Stimulated activated CD4-positive, alpha-beta T cell treated with anti-CD3 and anti-CD28 coated beads, Interleukin-2, amount 100 ng/mL, for 24 hours (primary cell): ENCODE measurements around the gene ZNF878.
"Not testable (repeated sequence)": the region's sequence is repeated elsewhere in the genome, so short reads cannot be mapped to it uniquely, and the experiment has no call there.

Source experiments
- DNase-seq, 2 donors: peaks; one replicate each; pipeline ENCODE4 v3.0.0-alpha.2; 2020

ZNF878 gene

DNA sequence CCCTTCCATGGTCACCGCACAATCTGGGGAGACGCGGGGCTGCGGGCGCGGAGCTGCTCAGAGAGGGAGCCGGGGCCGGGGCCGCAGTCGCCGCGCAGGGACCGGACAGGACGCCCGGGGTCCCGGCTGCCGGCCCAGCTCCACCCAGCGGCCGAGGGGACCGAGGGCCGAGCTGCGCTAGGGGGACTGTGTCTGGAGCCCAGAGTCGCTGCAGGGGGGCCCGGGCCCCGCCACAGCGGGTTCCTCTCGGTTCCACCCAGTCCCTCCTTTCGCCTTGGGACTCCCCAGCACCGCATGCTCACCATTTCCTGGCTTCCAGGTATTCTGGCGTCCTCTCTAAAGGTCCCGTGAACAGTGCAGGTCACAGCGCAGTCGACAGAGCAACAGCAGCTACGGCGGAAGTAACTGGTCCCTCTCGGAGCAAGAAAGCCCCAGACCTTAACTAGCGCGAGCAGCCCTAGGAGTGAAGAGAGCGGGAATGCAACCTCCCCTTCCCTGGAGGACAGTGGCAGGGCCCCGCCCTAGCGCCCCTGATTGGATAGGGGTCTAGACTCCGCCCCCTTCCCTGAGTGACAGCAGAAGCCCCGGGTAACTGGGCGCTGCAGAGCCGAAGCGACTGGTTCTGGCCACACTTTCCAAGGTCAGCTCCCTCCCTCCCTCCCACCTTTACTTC is at the start of gene ZNF878:
Gene ZNF878, minus strand, starts transcription at position 465 of the 673 bp plus-strand sequence. Its CDS starts 160 bp downstream, at position 305.
- DNase-seq, result peak; percentile 68 to 78

DNA sequence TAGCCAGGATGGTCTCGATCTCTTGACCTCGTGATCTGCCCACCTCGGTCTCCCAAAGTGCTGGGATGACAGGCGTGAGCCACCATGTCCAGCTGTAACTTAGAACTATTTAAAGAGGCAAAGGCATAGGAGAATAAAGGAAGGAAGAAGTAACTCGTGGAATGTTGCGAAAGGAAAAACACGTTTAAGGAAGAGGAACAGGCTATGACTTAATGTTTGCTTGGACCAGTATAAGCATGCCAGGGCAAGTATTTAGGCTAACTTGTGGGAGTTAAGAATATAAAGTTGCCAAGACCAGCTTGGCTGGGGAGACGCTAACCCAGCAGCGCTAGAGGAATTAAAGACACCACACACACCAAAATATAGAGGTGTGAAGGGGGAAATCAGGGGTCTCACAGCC is 45.3 kb upstream of the ZNF878 start:
- DNase-seq, result no peak

DNA sequence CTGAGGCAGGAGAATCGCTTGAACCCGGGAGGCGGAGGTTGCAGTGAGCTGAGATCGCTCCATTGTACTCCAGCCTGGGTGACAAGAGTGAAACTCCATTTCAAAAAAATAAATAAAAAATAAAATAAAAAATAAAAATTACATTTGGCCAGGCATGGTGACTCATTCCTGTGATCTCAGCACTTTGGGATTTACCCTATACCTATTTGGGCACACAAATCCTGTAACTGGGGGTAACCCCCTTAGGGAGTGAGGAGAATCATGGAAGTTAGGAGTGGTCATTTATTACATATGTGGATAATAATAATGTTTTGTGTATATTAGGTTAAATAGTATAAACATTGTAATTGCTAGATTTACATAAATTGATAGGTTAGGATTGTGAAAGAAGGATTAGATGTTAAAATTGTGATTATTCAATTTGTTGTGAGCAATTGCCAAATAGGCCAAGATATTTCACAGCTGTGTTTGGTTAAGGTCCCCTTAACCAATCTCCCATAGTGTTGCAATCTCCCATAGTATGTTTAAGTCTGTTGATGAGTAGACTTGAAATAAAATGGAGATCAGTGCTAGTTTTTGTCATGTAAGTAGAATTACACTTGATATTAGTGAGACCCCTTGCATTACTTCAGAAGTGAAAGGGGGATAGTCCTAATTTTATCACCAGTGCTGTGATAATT is 42.5 kb upstream of the ZNF878 start:
- DNase-seq, result no peak

DNA sequence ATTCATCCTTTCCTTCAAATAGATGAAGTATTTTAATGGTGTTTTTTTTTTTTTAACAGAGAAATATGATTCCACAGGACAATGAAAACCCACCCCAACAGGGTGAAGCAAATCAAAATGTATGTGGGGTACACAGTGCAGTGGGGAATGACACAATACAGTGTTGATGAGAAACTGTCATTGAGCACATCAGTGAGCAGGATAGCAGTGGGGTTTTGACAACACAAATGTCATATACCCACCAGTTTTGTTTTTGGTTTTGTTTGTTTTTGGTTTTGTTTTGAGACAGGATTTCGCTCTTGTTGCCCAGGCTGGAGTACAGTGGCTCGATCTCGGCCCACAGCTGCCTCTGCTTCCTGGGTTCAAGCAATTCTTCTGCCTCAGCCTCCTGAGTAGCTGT is 41.0 kb upstream of the ZNF878 start:
- DNase-seq, result no peak

DNA sequence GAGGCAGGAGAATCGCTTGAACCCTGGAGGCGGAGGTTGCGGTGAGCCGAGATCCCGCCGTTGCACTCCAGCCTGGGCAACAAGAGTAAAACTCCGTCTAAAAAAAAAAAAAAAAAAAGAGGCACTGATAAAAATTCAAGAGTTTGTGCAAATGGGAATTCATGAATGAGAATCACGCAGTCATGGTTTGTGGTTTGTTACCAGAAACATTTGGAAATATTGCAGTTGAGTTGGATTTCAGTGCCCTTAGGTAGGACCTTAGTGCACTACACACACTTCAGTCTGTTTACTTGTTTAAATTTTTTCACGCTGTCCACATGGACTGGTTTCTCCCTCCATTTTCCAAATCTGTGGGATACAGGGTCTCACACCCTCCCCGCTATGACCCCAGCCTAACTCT is 40.2 kb upstream of the ZNF878 start:
- no peak for DNase-seq

DNA sequence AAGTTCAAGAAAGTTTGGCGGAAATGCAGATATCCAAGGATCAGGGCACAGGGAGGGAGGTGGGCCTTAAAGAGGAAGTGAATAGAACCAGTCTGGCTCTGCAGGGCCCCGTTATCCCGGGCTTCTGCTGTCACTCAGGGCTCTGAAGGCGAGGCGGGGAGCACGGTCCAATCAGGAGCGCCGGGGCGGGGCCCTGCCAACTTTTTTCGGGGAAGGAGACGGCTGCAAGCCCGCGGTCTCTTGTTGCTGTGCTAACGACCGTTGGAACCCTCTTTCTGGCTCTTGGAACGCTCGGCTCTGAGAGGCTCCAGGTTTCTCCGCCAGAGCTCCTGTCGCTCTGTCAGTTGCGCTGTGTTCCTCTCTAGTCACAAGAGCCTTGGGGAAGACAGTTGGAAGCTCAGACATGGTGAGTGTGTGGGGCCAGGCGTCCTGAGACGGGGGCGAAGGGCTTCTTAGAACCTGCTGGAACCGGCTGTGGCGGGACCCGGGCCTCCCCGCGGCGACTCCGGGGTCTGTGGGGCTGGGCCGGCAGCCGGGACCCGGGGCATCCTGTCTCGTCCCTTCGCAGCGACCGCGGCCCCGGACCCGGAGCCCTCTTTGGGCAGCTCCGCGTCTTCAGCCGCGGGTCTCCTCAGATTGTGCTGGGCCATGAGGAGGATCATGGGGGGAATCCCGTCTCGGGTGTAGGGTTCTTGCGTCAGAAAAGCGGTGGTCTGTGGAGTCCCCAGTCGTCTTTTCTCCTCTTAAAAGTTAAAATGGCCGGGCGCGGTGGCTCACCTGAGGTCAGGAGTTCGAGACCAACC is 39.5 kb upstream of the ZNF878 start:
- DNase-seq, result peak; percentile 68 to 83

DNA sequence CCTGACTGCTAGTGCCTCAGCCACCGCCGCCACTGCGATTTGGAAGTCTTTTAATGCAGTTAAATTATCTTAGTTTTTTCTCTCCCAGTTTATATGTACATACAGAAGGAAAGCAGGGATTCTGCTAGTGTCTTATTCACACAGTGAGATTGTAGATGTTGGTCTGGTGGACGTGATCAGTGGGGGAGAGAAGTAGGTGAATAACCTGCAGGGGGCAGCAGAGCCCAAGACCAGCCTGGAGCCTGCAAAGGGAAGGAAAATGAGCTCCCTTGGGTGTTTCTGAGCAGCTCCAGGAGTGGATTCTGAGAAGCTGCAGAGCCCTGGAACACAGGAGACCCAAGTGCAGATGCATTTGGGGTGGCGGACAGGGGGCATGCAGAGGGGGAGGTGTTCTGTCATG is 38.0 kb upstream of the ZNF878 start:
- DNase-seq, result peak; percentile 77 to 81

DNA sequence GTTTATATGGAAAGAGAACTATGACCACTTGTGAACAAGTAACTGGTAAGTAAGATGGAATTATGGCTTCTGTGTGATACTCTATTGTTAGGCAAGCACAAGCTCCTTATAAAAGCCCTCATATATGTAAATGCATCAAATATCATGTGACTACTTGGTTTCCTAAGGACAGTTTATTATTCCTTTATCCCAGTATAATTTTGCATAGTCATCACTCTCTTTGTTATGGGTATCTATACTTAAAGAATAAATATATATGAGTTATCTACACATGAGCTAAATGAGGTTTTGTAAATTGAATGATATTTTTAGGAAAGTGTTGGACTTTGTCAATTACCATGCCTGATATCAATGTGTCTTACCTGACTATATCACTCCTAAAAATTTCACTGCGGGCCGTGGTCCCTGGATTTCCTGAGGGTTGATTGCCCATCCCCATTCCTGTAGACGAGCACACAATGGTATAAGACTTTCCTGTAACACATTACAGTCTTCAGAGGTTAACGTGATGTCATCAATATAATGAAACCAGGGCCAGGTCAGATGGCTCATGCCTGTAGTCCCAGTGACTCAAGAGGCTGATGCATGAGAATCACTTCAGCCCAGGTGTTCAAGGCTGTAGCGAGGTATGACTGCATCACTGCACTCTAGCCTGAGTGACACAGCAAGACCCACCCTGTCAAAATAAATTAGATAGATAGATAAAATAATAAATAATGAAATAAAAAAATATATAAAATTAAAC is 32.5 kb upstream of the ZNF878 start:
- no peak for DNase-seq

DNA sequence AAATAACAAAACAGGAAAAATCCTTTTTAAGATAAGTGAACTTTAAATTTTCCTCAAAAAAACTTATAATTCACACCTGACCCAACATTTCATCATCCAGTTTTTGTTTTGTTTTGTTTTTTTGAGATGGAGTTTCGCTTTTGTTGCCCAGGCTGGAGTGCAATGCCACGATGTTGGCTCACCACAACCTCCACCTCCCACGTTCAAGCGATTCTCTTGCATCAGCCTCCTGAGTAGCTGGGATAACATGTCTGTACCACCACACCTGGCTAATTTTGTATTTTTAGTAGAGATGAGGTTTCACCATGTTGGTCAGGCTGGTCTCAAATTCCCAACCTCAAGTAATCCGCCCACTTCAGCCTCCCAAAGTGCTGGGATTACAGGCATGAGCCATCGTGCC is 30.6 kb upstream of the ZNF878 start:
- not testable (repeated sequence) for DNase-seq

DNA sequence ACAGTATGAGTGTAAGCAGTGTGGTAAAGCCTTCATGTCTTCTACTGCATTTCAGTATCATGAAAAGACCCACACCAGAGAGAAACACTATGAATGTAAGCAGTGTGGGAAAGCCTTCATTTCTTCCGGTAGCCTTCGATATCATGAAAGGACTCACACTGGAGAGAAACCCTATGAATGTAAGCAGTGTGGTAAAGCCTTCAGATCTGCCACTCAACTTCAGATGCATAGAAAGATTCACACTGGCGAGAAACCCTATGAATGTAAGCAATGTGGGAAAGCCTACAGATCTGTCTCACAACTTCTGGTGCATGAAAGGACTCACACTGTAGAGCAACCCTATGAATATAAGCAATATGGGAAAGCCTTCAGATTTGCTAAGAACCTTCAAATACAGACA is 24.6 kb upstream of the ZNF878 start:
- DNase-seq, result no peak

DNA sequence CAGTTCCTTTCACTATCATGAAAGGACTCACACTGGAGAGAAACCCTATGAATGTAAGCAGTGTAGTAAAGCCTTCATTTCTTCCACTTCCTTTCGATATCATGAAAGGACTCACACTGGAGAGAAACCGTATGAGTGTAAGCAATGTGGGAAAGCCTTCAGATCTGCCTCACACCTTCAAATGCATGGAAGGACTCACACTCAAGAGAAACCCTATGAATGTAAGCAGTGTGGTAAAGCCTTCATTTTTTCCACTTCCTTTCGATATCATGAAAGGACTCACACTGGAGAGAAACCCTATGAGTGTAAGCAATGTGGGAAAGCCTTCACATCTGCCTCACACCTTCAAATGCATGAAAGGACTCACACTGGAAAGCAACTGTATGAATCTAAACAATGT is 23.6 kb upstream of the ZNF878 start:
- DNase-seq, result not testable (repeated sequence)

DNA sequence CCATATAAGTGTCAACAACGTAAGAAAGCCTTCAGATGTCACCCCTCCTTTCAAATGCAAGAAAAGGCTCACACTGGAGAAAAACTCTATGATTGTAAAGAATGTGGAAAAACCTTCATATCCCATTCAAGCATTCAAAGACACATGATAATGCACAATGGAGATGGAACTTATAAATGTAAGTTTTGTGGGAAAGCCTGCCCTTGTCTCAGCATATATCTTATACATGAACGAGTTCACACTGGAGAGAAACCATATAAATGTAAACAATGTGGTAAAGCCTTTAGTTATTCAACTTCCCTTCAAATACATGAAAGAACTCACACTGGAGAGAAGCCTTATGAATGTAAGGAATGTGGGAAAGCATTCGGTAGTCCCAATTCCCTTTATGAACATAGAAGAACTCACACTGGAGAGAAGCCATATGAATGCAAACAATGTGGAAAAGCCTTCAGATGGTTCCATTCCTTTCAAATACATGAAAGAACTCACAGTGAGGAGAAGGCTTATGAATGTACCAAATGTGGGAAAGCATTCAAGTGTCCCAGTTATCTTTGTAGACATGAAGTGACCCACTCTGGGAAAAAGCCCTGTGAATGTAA is 22.9 kb upstream of the ZNF878 start:
- DNase-seq, result no peak

DNA sequence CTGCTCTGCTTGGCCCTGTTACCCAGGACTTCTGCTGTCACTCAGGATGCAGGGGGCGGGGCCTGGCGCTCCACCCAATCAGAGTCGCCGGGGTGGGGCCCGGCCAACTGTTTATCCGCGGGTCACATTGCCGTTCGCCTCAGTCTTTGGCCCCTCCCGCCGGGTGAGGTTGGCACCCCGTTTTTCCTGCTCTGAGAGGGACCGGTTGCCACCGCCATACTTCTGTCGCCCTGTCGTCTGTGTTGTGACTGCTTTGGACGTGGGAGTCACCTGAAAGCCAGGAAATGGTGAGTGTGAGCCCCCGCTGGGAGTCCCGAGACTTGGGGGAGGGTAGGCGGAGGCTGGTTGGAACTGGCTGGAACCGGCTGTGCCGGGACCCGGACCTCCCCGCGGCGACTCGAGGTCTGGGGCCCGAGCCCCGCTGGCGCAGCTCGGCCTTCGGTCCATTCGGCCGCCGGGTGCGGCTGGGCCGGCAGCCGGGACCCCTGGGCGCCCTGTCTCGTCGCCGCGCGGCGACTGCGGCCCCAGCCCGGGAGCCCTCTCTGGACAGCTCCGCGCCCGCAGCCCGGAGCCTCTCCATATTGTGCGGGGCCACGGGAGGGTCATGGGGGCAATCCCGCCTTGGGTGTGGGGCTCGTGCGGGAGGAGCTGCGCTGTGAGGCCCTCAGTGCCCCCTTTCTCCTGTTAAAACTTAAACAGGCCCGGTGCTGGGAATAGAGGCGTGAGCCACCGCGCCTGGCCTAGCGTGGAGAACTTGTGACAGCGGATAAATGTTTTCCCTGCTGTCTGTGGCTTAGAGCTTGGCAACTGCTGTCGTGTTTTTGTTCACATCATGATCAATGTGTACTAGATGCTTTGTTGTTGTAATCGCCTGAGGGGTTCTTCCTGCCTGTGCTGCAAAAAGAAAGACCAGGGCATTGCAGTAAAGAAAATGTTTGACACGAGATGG is 12.1 kb upstream of the ZNF878 start, which contains the start of gene ZNF844:
Gene ZNF844, plus strand, starts transcription at position 142 of the 949 bp plus-strand sequence. Its CDS starts 143 bp downstream, at position 285.
- peak; percentile 84 to 85 for DNase-seq

DNA sequence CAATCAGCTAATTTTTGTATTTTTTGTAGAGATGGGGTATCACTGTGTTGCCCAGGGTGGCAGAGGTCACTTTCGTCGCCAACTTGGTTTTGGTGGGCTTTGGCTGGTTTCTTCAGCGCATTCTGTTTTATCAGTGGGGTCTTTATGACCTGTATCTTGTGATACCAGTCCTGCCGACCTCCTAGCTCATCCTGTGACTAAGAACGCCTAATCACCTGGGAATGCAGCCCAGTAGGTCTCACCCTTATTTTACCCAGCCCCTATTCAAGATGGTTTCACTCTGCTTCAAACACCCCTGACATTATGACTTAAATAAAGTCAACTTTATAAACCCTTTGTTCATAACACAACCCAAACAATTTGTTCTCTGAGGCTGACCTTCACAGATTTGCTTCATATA is 3.0 kb upstream of the ZNF878 start:
- no peak for DNase-seq

DNA sequence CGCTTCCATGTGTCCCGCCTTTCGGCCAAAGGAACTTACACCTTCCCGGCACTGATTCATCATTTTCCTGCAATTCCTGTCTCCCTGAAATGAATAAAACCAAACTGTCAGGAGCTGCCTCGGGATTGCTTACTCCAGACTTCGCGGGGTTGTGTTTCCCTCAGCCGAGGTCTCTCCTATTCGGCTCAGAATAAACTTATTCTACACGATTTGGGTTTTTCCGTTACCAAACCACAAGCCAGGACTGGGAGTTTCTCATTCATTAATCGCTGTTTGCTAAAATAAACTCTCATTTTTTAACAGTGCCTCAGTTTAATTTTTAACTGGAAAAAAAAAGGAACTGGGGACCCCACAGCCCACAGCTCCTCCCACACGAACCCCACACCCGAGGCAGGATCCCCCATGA is 667 bp downstream of the ZNF878 start:
- no peak for DNase-seq

DNA sequence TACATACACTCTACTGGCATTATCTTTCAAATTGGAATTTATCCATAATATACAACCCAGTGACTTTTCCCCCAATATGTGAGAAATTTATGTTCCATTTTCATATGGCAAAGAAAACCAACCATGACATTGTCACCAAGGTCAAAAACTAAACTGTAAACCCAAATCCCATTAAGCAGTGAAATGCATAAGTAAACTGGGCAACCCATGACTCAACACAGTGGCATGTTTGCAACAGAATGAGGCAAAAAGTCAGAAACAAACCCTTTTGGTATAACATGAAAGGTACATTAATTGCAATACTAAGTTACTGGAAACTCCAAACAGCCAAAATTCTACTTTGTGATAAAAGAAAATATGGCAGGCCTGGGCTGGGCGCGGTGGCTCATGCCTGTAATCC is 4.9 kb downstream of the ZNF878 start:
- DNase-seq, result no peak

DNA sequence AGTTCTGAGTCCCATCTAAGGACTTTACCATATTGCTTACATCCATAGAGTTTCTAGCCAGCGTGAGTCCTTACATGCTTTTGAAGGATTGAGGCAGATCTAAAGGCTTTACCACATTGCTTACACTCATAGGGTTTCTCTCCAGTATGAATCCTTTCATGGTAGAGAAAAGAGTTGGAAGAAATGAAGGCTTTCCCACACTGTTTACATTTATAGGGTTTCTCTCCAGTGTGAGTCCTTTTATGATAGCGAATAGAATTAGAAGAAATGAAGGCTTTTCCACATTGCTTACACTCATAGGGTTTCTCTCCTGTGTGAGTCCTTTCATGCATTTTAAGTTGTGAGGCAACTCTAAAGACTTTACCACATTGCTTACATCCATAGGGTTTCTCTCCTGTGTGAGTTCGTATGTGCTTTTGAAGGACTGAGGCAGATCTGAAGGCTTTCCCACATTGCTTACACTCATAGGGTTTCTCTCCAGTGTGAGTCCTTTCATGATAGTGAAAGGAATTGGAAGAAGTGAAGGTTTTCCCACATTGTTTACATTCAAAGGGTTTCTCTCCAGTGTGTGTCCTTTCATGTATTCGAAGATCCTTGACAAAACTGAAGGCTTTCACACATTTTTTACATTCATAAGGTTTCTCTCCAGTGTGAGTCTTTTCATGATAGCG is 8.9 kb downstream of the ZNF878 start:
- DNase-seq, result no peak

DNA sequence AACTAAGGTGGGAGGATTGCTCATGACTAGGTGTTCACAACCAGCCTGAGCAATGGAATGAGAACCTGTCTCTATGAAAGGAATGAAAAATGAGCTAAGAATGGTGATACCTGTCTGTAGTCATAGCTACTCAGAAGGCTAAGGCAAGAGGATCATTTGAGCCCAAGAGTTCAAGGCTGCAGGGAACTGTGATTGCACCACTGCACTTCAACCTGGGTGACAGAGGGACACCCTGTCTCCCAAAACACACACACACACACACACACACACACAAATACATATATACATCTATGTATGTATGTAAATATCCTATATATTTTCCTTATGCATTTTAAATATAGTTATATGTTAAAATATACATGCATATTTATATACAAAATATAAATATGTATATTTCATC is 9.9 kb downstream of the ZNF878 start:
- DNase-seq, result no peak

DNA sequence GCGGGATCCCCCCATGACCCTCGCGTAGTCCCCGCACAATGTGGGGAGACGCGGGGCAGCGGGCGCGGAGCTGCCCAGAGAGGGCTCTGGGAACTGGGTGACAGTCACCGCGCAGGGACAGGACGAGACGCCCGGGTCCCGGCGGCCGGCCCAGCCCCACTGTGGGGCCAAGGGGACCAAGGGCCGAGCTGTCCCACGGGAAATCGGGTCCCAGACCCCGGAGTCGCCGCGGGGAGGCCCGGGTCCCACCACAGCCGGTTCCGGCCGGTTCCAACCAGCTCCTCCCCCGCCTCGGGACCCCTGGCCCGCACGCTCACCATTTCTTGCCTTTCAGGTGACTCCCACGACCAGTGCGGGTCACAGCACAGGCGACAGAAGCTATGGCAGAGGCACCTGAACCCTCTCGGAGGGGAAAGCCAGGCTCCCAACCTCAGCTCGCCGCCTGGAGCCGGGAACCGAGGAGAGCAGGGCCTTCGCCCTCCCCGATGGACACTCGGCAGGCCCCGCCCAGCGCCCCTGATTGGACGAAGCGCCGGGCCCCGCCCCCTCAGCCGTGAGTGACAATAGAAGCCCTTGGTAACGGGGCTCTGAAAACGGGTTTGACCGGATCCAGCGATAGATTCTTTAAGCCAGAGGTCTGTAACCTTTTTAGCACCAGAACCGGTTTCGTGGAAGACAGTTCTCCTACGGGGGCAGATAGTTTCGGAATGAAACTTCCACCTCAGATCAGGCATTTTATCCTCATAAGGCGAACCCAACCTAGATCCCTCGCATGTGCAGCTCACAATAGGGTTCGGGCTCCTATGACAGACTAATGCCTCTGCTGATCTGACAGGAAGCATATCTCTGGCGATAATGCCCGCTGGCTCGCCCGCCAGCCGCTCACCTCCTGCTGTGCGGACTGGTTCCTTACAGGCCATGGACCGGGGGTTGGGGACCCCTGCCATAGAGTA is 17.3 kb downstream of the ZNF878 start, which contains the start of gene ZNF433:
Gene ZNF433, minus strand, starts transcription at position 460 of the 953 bp plus-strand sequence. Its CDS starts 140 bp downstream, at position 320.
- DNase-seq, result peak; percentile 82 to 87
